Mammary epithelial cell (primary cell): ENCODE data around the gene COLEC12.

Source experiments
- CTCF ChIP-seq, 2 donors: IDR thresholded peaks in 1 of 2; conservative IDR thresholded peaks in 1 of 2; 2 replicates each; pipeline ENCODE4 v1.5.1; 2011 to 2012; ENCODE audit warnings: inconsistent platforms in 2 of 2, low read length in 2 of 2, mild to moderate bottlenecking in 2 of 2, control low read depth in 1 of 2, low read depth in 1 of 2; ENCODE audit not compliant: insufficient read depth in 1 of 2; ENCODE audit errors: extremely low read depth in 1 of 2
- EZH2 ChIP-seq: IDR thresholded peaks from 2 replicates; pipeline ENCODE4 v1.6.1; 2012; ENCODE audit warnings: low read length, inconsistent platforms, borderline replicate concordance

GRCh38 chr18:332721-333510 is 167.6 kb downstream of the COLEC12 start:
- TF ChIP-seq CTCF (conservative IDR thresholded peaks at IDR 0.05 in 1 of 2, IDR thresholded peaks at IDR 0.05 in 1 of 2; ENCODE audit: extremely low read depth in 1 of 2, insufficient read depth in 1 of 2, low read depth in 1 of 2, low read length in 2 of 2) = no peak
- TF ChIP-seq EZH2 = no peak
